T-helper 2 cell (primary cell): ENCODE results near the gene OR10G4.
"Not testable (repeated sequence)": the region's sequence is repeated elsewhere in the genome, so short reads cannot be mapped to it uniquely, and the experiment has no call there.

Experiments used
- DNase-seq, 5 experiments: peaks; one replicate each; pipeline versions ENCODE4 v3.0.0 to v3.0.0-alpha.2; 2012 to 2022
- total RNA-seq, 2 donors: gene quantifications; one replicate each; lab custom pipeline; 2026; lab: John Stamatoyannopoulos, UW

OR10G4 gene, protein sequence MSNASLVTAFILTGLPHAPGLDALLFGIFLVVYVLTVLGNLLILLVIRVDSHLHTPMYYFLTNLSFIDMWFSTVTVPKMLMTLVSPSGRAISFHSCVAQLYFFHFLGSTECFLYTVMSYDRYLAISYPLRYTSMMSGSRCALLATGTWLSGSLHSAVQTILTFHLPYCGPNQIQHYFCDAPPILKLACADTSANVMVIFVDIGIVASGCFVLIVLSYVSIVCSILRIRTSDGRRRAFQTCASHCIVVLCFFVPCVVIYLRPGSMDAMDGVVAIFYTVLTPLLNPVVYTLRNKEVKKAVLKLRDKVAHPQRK
- 0 reads per million in 2 donors for total RNA-seq

DNA sequence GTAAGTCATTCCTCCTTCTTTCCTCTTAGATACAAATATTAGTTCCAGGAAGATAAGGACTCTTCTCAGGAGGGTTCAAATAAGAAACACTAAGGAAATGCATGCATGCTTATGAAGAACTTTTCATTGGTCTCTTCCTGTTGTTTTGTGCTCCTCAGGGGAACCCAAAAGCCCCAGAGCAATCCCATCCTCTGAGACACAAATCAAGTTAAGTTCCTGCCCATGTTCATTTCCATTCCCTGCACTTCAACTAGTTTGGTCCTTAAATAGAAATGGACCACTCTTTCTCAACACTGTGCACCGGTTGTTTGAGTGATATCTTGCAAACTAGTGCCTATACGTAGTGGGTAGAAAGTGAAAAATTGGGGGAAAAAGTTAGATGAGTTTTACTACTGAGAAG lies at the start of gene OR10G4:
Gene OR10G4, plus strand, starts transcription at position 301 of the 400 bp plus-strand sequence. CDS start 2,578 bp downstream, outside the sequence.
- no peak for DNase-seq

DNA sequence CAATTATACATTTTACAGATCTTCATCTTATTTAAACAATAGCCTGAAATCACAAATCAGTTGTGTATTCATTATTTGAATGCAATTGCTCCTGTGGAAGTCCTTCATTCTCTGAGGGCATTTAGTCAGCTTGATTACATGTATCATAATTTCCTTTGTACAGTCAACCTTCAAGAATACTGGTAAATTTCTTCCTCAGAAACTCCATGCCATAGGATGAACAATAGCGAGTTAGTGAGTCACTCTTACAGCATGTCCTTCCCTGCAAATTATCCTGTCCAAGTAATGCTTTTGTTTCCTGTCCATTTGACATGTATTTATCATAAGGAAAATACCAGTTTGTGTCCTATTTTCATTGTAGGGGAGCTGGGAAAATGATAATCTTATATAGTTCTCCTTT lies 39.0 kb upstream of the OR10G4 start:
- DNase-seq, result no peak

DNA sequence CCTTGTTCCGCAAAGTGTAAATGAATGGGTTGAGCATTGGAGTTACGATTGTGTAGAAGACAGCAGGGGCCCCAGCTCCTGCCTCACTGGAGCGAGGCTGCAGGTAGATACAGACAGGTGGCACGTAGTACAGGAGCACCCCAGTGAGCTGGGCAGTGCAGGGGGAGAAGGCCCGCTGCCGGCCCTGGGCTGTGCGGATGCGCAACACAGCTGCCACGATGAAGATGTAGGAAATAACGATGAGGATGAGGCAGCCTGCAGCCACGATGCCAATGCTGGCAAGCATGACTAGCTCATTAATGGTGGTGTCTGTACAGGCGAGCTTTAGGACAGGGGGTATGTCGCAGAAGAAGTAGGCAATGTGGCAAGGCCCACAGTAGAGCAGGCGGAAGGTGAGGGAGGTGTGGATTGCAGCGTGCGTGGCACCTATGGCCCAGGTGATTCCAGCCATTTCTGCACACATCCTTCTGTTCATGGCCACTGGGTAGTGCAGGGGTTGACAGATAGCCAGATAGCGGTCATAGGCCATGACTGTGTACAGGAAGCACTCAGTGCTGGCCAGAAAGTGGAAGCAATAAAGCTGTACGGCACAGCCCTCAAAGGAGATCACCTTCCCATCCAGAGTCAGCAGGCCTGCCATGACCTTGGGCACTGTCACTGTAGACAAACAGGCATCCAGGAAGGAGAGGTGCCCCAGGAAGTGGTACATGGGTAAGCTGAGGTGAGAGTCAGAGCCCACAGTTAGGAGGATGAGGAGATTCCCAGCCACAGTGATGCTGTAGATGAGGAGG lies 35.8 kb upstream of the OR10G4 start:
- peak in 1 of 5 experiments; percentile 2 for DNase-seq

DNA sequence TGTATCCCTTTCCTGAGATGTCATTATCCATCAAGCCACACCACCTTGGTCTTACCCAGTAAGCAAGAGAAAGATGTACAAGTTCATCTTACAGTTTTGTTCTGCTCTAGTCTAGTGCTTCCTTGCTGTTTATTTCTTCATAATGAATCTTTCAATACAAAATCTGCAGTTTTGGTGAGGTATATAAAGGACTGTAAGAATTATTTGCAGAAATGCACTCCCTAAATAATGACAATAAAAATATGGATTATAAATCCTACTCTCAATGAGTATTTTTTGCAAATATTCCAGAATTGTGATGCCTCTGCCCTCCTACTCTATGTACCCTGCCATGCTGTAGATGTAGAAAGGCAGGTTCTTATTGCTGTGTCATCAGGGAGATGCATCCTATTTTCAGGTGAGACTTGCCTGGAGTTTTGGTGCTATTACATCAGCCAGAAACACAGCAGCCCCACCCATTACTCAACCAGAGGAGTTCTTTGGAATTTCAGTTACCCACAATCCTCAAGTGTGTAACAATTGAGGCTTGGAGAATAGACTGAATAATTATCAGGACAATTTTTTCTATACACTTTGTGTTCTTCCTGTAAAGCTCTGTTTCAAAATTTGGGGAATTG lies 35.0 kb upstream of the OR10G4 start, which contains the start of gene OR10S1:
Gene OR10S1, minus strand, starts transcription at position 51 of the 617 bp plus-strand sequence. CDS start 117 bp downstream, outside the sequence.
- no peak for DNase-seq

DNA sequence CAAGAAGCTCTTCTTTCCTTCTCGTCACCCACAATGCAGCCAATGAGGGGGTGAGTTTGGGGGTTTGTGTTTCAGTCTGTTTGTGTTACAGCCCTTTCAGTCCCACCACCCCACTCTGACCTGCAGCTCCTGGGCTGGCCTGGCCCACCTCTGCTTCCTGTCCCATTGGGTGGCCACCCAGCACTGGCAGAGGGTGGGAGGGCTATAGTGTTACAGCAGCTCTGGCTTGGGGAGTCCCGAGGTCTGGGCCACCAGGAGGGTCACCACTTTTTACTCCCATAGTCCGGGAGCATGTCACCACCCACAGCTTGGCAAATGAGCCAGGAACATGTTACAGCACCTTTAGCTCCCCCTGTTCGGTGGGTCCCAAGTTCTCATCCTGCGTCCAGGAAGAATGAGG lies 33.5 kb upstream of the OR10G4 start:
- DNase-seq, result no peak

DNA sequence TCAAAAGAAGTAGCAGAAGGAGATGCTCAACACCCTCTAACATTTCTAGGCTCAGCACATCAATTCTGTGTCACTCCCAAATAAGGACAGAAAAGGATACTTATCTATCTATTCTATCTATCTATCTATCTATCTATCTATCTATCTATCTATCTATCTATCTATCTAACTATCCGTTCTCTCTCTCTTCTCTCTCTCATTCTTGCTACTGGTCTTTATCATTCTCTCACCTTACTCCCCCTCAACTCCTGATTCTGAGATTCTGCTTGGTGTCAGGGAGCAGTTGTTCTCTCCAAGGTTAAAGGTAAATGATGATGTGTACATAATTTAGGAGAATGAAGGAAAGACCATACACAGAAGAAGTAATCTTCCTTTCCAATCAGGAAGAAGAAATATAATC lies 17.7 kb upstream of the OR10G4 start, which contains the start of gene OR10G6:
Gene OR10G6, minus strand, starts transcription at position 43 of the 400 bp plus-strand sequence. Its CDS starts 0 bp downstream, at position 43.
- no peak for DNase-seq

DNA sequence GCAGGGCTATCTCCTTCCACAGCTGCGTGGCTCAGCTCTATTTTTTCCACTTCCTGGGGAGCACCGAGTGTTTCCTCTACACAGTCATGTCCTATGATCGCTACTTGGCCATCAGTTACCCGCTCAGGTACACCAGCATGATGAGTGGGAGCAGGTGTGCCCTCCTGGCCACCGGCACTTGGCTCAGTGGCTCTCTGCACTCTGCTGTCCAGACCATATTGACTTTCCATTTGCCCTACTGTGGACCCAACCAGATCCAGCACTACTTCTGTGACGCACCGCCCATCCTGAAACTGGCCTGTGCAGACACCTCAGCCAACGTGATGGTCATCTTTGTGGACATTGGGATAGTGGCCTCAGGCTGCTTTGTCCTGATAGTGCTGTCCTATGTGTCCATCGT lies 3.0 kb downstream of the OR10G4 start:
- DNase-seq, result not testable (repeated sequence)

DNA sequence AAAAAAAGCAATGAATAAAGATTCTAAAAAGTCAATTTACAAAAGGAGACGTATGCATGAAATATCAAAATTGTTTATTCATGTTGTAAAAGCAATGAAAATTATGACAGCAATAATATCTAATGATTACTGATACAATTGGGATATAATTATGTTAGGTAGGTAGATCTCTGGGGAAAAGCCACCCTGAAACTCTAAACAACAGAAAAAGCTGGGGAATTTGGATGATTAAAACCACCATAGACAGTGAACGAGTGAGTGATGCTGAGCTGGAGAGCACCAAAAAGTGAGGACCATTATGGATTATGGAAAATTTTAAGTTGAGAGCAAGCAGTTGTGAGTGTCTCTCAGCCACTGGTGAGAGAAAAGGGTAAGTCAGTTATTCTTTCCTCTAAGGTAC lies 13.7 kb downstream of the OR10G4 start, which contains the start of gene OR10G8:
Gene OR10G8, plus strand, starts transcription at position 301 of the 400 bp plus-strand sequence. CDS start 2,825 bp downstream, outside the sequence.
- DNase-seq, result no peak

DNA sequence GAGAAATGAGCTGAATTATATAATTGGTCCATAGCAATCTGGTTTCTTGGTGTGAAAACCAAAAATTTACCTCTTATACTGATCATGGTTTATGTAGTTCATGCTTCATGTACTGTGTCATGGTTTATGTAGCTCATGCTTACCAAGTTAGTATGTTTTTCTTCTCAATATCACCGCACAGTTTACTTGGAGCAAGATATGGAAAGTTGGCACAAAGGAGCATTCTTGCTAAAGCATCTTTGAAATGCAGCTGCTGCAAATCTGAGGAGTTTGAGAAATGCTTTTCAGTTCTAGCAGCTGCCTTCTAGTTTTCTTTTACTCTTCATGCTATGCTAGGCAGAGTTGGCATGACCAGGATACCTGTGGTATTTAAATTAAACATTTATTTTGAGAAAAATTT lies 23.9 kb downstream of the OR10G4 start:
- DNase-seq, result no peak

DNA sequence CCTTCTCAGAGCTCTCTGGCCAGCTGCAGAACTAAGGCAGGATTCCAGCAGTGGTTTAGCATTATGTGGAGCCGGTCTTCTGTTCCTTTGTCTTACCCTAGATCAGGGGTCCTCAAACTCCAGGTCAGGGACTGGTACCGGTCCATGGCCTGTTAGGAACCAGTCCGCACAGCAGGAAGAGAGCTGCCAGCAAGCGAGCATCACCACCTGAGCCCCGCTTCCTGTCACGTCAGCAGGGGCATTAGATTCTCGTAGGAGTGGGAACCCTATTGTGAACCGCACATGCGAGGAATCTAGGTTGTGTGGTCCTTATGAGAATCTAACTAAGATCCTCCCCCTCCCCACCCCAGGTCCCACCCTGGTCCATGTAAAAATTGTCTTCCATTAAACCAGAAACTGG lies 26.8 kb downstream of the OR10G4 start:
- DNase-seq, result no peak

DNA sequence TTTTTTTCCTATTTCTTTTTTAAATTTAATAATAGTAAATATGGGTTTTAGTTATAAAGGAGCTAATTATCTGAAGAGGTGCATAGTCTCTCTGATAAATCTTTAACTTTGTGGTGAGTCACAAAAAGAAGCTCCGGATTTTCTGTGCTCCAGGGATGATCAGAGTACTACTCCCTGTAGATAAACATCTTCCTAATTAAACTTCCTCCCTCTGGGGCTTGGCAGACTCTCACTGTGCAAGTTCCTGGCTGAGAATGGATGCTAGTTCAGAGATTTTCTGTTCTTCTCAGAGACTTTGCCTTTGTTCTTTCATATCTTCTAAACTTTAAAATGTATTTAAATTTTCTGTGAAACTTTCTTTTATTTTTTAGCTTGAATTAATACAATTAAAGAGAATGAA lies 28.5 kb downstream of the OR10G4 start, which contains the start of gene OR10G7:
Gene OR10G7, minus strand, starts transcription at position 72 of the 400 bp plus-strand sequence. CDS start 2,324 bp downstream, outside the sequence.
- DNase-seq, result no peak

DNA sequence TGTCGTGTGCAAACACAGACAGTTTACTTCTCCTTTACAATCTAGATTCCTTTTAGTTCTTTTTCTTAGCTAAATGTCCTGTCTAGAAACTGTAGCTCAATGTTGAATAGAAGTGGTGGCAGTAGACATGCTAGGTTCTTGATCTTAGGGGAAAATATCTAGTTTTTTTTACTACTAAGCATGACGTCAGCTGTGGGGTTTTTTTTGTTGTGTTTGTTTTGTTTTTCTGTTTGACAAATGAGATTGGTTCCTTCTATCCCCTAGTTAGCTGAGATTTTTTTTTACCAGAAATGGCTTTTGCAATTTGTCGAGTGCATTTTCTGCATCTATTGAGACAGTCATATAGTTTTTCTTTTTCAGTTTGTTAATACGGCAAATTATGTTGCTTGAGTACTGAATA lies 30.6 kb downstream of the OR10G4 start:
- DNase-seq, result no peak

DNA sequence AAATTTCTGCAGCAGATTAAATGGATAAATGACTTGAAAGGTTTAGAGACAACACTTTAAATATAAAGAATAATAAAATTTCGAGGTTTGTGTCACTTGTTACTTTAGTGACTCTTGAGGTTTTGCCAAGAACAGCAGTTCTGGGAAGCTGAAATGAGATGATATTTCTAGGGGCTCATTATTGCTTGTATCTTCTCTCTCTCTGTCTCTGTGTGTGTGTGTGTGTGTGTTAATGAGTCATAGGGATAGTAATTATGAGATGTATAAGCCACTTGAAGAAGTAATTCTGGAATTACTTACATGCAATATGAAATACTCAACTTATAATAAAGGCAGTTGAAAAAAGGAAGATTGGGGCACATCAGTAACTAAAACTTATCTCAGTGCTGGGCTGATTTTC lies 38.0 kb downstream of the OR10G4 start:
- DNase-seq, result no peak

DNA sequence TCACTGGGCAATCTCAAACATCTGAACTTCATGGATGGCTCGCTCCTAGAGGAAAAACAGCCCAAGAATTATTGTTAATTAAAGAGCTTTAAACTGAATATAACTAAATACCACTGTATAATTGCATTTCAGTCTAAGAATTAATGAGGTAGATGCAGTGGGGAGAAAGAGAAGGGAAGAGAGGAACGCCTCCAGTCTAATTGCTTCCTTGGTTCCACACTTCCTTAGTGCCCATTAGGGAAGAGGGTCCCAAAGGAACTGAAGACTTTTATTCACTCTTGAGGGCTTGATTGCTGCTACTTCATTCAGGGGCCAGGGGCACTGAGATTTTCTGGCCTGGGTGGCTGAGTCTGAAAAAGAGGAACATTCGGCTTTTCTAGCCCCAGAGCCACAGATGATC lies 40.2 kb downstream of the OR10G4 start:
- DNase-seq, result no peak
